Parathyroid adenoma (tissue), 2 donors: ENCODE data around the gene CREBRF.
"Not testable (repeated sequence)": the region's sequence is repeated elsewhere in the genome, so short reads cannot be mapped to it uniquely, and the experiment has no call there.

Experiments
- H2AFZ ChIP-seq: fragments of 300-600 bp; sonication (generic); one replicate; pipeline ENCODE4 v1.7.0; 2017; ENCODE audit warnings: antibody characterized with exemption, mild to moderate bottlenecking
- H3K27ac ChIP-seq: fragments of 300-600 bp; sonication (generic); one replicate; pipeline ENCODE4 v1.7.0; 2017
- H3K27me3 ChIP-seq: fragments of 300-600 bp; sonication (generic); one replicate; pipeline ENCODE4 v1.7.0; 2017; ENCODE audit warnings: low read length; ENCODE audit not compliant: control insufficient read depth, insufficient read depth
- H3K36me3 ChIP-seq: fragments of 300-600 bp; sonication (generic); one replicate; pipeline ENCODE4 v1.7.0; 2017; ENCODE audit warnings: low read length; ENCODE audit not compliant: control insufficient read depth, insufficient read depth
- H3K4me1 ChIP-seq: fragments of 300-600 bp; sonication (generic); one replicate; pipeline ENCODE4 v1.7.0; 2017; ENCODE audit warnings: control low read depth
- H3K4me2 ChIP-seq: fragments of 300-600 bp; sonication (generic); one replicate; pipeline ENCODE4 v1.7.0; 2017; ENCODE audit warnings: low read length
- H3K4me3 ChIP-seq: fragments of 300-600 bp; sonication (generic); one replicate; pipeline ENCODE4 v1.7.0; 2017; ENCODE audit warnings: low read depth, low read length
- H3K79me2 ChIP-seq: fragments of 300-600 bp; sonication (generic); one replicate; pipeline ENCODE4 v1.7.0; 2017; ENCODE audit warnings: control low read depth
- H3K9ac ChIP-seq: fragments of 300-600 bp; sonication (generic); one replicate; pipeline ENCODE4 v1.7.0; 2017; ENCODE audit warnings: mild to moderate bottlenecking
- H3K9me3 ChIP-seq: fragments of 300-600 bp; sonication (generic); one replicate; pipeline ENCODE4 v1.7.0; 2017; ENCODE audit warnings: low read length; ENCODE audit not compliant: control insufficient read depth
- TF ChIP-seq, protein P1 (sequence below): fragments of 300-600 bp; sonication (generic); IDR thresholded peaks from one replicate; pipeline ENCODE4 v1.7.0; 2017; ENCODE audit warnings: antibody characterized with exemption, mild to moderate bottlenecking
- donor health status: primary hyperparathyroidism.

Gene CREBRF

DNA sequence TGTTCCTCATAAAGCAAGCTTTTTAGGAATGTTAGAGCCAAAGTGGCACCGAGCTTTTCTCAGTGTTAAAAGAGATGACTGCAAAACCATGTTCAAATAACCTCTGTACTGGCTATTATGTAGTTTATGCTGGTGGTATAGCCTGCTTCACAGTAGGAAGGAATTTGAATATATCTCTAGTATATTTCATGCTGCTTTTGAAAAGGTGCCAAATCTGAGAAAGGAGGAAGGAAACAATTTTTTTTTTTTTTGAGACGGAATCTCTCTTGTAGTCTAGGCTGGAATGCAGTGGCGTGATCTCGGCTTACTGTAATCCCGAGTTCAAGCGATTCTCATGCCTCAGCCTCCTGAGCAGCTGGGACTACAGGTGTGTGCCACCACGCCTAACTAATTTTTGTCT lies 13.5 kb downstream of the CREBRF start:
- Histone ChIP-seq H3K9ac (no peak overlapping the region), H3K4me3 (no peak overlapping the region), H3K27ac (no peak overlapping the region), H3K27me3 (no peaks in the 10 kb centered on the region), H3K9me3 (no peaks in the 10 kb centered on the region), H3K4me1 (peaks cover 22% of the 10 kb centered on the region), H3K36me3 (no peaks in the 10 kb centered on the region), H3K4me2 (no peak overlapping the region), H2AFZ (no peak overlapping the region), H3K79me2 (peaks cover 68% of the 10 kb centered on the region)
- TF ChIP-seq, protein P1, sequence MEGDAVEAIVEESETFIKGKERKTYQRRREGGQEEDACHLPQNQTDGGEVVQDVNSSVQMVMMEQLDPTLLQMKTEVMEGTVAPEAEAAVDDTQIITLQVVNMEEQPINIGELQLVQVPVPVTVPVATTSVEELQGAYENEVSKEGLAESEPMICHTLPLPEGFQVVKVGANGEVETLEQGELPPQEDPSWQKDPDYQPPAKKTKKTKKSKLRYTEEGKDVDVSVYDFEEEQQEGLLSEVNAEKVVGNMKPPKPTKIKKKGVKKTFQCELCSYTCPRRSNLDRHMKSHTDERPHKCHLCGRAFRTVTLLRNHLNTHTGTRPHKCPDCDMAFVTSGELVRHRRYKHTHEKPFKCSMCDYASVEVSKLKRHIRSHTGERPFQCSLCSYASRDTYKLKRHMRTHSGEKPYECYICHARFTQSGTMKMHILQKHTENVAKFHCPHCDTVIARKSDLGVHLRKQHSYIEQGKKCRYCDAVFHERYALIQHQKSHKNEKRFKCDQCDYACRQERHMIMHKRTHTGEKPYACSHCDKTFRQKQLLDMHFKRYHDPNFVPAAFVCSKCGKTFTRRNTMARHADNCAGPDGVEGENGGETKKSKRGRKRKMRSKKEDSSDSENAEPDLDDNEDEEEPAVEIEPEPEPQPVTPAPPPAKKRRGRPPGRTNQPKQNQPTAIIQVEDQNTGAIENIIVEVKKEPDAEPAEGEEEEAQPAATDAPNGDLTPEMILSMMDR, result no peak

DNA sequence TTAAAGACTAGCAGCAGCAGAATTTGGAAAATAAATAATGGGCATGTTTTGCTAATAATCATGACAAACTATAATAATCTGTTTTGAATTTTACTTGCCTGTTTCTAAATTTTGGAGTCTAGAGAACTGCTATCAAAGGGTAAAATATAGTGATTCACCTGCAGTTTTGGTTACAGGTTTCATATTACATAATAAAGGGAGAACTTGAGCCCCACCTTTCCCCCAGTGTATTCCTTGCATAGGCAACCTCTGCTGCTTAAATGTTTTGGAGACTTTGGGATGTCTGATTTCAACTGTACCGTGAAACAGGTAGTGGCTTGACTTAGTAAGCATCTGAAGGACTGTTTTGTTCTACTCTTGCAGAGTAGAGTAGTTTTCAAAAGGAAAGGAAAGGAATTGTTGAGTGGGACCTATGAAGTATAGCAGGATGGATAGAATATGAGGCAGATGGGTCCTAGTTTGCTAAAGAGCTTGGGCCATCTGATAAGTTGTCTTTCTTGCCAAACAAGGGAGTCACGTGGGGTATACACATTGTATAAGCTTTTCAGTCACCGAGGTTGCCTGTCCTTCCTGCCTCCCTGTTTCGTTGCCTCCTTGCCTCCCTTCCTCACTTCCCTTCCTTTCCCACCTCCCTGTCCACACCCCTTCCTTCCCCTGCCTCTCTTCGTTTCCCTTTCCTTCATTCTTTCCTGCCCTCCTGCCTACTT lies 19.1 kb downstream of the CREBRF start:
- Histone ChIP-seq H2AFZ (no peak overlapping the region), H3K36me3 (no peaks in the 10 kb centered on the region), H3K9me3 (no peaks in the 10 kb centered on the region), H3K79me2 (peaks cover 48% of the 10 kb centered on the region), H3K27me3 (no peaks in the 10 kb centered on the region), H3K4me2 (peak overlapping the region; percentile 61), H3K4me1 (peaks cover 18% of the 10 kb centered on the region), H3K4me3 (peak overlapping the region; percentile 17), H3K27ac (peak overlapping the region; percentile 80), H3K9ac (no peak overlapping the region)
- TF ChIP-seq, protein P1, result no peak

DNA sequence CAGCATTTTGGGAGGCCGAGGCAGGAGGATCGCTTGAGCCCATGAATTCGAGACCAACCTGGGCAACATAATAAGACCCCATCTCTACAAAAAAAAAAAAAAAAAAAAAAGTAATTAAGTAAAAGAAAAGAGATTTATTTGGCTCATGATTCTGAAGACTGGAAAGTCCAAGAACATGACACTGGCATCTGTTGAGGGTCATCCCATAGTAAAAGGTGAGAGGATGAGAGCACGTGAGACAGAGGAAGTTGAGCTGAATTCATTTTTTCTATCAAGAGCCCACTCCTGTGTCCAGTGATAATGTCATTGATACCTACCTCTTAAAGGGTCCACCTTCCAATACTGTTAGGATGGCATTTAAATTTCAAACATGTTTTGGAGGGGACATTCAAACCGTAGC lies 19.8 kb downstream of the CREBRF start:
- Histone ChIP-seq H3K9ac (no peak overlapping the region), H3K27me3 (no peaks in the 10 kb centered on the region), H3K27ac (peak overlapping the region; percentile 80), H3K36me3 (no peaks in the 10 kb centered on the region), H3K4me1 (peaks cover 25% of the 10 kb centered on the region), H2AFZ (no peak overlapping the region), H3K4me3 (no peak overlapping the region), H3K9me3 (no peaks in the 10 kb centered on the region), H3K79me2 (peaks cover 46% of the 10 kb centered on the region), H3K4me2 (peak overlapping the region; percentile 61)
- TF ChIP-seq, protein P1, result no peak

DNA sequence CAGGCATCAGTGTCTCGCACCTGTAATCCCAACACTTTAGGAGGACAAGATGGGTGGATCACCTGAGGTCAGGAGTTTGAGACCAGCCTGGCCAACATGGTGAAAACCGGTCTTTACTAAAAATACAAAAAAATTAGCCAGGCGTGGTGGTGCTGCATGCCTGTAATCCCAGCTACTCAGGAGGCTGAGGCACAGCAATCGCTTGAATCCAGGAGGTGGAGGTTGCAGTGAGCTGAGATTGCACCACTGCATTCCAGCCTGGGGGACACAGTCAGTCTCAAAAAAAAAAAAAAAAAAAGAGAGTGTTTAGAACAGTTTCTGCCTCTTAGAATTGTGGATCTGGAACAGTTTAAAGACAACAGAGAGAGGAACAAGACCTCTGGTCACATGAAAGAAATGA lies 20.3 kb downstream of the CREBRF start:
- not testable (repeated sequence) for H3K27me3 ChIP-seq

DNA sequence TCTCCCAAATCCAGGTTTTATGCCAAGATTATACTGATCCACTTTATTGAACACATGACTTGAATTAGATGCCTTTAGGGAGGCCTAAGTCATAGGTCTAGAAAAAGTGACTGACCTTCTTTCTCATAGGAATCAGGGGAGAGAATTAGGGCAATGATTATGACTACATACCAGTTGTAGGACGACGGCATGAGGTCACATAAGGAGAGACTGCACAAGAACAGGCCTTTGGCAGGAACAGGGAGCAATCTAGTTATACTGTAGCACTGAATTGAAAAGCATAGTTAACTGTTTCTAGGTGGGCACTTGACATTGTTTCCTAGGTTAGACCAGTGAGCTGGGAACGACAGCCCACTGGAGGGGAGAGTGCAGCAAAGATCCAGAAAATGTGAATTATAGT lies 22.7 kb downstream of the CREBRF start:
- TF ChIP-seq, protein P1, result no peak
- peaks cover 21% of the 10 kb centered on the region for H3K4me1 ChIP-seq
- no peaks in the 10 kb centered on the region for H3K9me3 ChIP-seq
- H3K79me2 ChIP-seq, result peaks cover 34% of the 10 kb centered on the region
- no peak overlapping the region for H3K4me2 ChIP-seq
- no peaks in the 10 kb centered on the region for H3K27me3 ChIP-seq
- no peak overlapping the region for H3K4me3 ChIP-seq
- no peaks in the 10 kb centered on the region for H3K36me3 ChIP-seq
- no peak overlapping the region for H3K27ac ChIP-seq
- no peak overlapping the region for H2AFZ ChIP-seq
- H3K9ac ChIP-seq, result no peak overlapping the region

More for the DNA sequence above, 20.3 kb downstream of the CREBRF start:
- not testable (repeated sequence) for H3K4me2 ChIP-seq, H3K36me3 ChIP-seq, H2AFZ ChIP-seq, H3K9me3 ChIP-seq, H3K27ac ChIP-seq, H3K9ac ChIP-seq, H3K4me3 ChIP-seq
- H3K79me2 ChIP-seq, result peaks cover 46% of the 10 kb centered on the region
- peaks cover 27% of the 10 kb centered on the region for H3K4me1 ChIP-seq
